Naive thymus-derived CD4-positive, alpha-beta T cell (primary cell): ENCODE results near the gene BUD23. TPM values are rescaled to one million over a fixed set of nuclear protein-coding genes. Genes with fewer than 3 reads are reported as not detected.

Experiments used
- ATAC-seq: fragments of 150-1000 bp; cut with Tn5 transposase; 2 replicates; pipeline ENCODE4 v1.10.0; 2021; ENCODE audit warnings: mild to moderate bottlenecking, moderate library complexity
- CTCF ChIA-PET: fragments of 350-600 bp; sonication (Branson Sonifier 250); formaldehyde crosslinking; loops from one replicate; lab custom pipeline; 2021; ENCODE audit warnings: antibody characterized with exemption; lab: Charles Lee
- POLR2A ChIA-PET: fragments of 350-600 bp; sonication (Branson Sonifier 250); formaldehyde crosslinking; loops from one replicate; lab custom pipeline; 2021; ENCODE audit warnings: antibody characterized with exemption, inconsistent platforms; lab: Charles Lee
- DNase-seq, 9 donors: peaks; one replicate each; pipeline versions ENCODE4 v3.0.0 to v3.0.0-alpha.2; 2020 to 2022; ENCODE audit warnings: mixed read lengths in 1 of 9
- H3K27ac ChIP-seq: one replicate; pipeline ENCODE4 v1.7.0; 2013; ENCODE audit warnings: mild to moderate bottlenecking, low read depth, low read length, moderate library complexity
- H3K27me3 ChIP-seq, 2 donors: one replicate each; pipeline ENCODE4 v1.7.0; 2013; ENCODE audit warnings: low read length in 2 of 2, mild to moderate bottlenecking in 2 of 2, moderate library complexity in 2 of 2; ENCODE audit not compliant: control insufficient read depth in 2 of 2, insufficient read depth in 2 of 2
- H3K36me3 ChIP-seq, 3 experiments: 1 replicate in 2 of 3; 2 replicates in 1 of 3; pipeline ENCODE4 v1.7.0; 2013; ENCODE audit warnings: low read length in 3 of 3, mild to moderate bottlenecking in 3 of 3, moderate library complexity in 1 of 3; ENCODE audit not compliant: insufficient read depth in 3 of 3, control insufficient read depth in 2 of 3
- H3K4me1 ChIP-seq, 2 donors: one replicate each; pipeline ENCODE4 v1.7.0; 2013; ENCODE audit warnings: low read length in 2 of 2, mild to moderate bottlenecking in 2 of 2, moderate library complexity in 1 of 2; ENCODE audit not compliant: control insufficient read depth in 2 of 2, insufficient read depth in 2 of 2
- H3K4me3 ChIP-seq: 2 replicates; pipeline ENCODE4 v1.7.0; 2013; ENCODE audit warnings: mild to moderate bottlenecking, low read length
- H3K9me3 ChIP-seq, 3 experiments: 1 replicate in 2 of 3; 2 replicates in 1 of 3; pipeline ENCODE4 v1.7.0; 2013; ENCODE audit warnings: low read length in 3 of 3; ENCODE audit not compliant: control insufficient read depth in 2 of 3
- H3K27ac Mint-ChIP-seq, 9 donors: one replicate each; pipeline ENCODE4 v1.8.0; 2020 to 2022; ENCODE audit warnings: mixed read lengths in 9 of 9, mild to moderate bottlenecking in 8 of 9, moderate library complexity in 5 of 9, inconsistent platforms in 2 of 9
- H3K27me3 Mint-ChIP-seq, 5 donors: one replicate each; pipeline ENCODE4 v1.8.0; 2021 to 2022; ENCODE audit warnings: mixed read lengths in 5 of 5, mild to moderate bottlenecking in 1 of 5
- H3K36me3 Mint-ChIP-seq, 5 donors: one replicate each; pipeline ENCODE4 v1.8.0; 2020 to 2022; ENCODE audit warnings: mixed read lengths in 5 of 5, mild to moderate bottlenecking in 3 of 5, inconsistent platforms in 1 of 5
- H3K4me1 Mint-ChIP-seq, 7 donors: one replicate each; pipeline ENCODE4 v1.8.0; 2020 to 2022; ENCODE audit warnings: mixed read lengths in 7 of 7, mild to moderate bottlenecking in 3 of 7, inconsistent platforms in 1 of 7
- H3K4me3 Mint-ChIP-seq, 10 donors: one replicate each; pipeline ENCODE4 v1.8.0; 2020 to 2022; ENCODE audit warnings: mild to moderate bottlenecking in 10 of 10, mixed read lengths in 10 of 10, moderate library complexity in 6 of 10, inconsistent platforms in 2 of 10
- H3K9me3 Mint-ChIP-seq, 11 donors: one replicate each; pipeline ENCODE4 v1.8.0; 2020 to 2022; ENCODE audit warnings: mixed read lengths in 11 of 11, mild to moderate bottlenecking in 4 of 11, inconsistent platforms in 1 of 11, moderate library complexity in 1 of 11
- intact Hi-C, 2 donors: fragments of 100-400 bp; cut with micrococcal nuclease; formaldehyde crosslinking; loops; one replicate each; pipeline ENCODE4 v1.15.1; 2023
- polyA plus RNA-seq, 2 donors: library from polyadenylated mRNA; unstranded; fragments of 300-500 nt; fragmentation: Illumina TruSeq; gene quantifications; one replicate each; pipeline ENCODE4 v1.2.3, GENCODE V29; 2021
- total RNA-seq, 6 experiments: library from RNA in 5 of 6; stranded (reverse) in 5 of 6; gene quantifications; 1 replicate in 5 of 6; 2 replicates in 1 of 6; pipeline ENCODE4 v1.2.3 and lab custom pipeline; 2021 to 2026

BUD23 gene
- total and polyA plus RNA-seq, 7 experiments from 2014 or later = 50.5 to 156 (median 104) TPM

GRCh38 chr7:73701357-73701995 lies 18.1 kb downstream of the BUD23 start:
- Histone ChIP-seq H3K4me1 (no peaks in the 10 kb centered on the region), H3K9me3 (no peaks in the 10 kb centered on the region), H3K27ac (no peak overlapping the region), H3K4me3 (no peak overlapping the region), H3K36me3 (peaks cover 0 to 33% (median 11%) of the 10 kb centered on the region in 3 experiments), H3K27me3 (no peaks in the 10 kb centered on the region)
- ChIA-PET CTCF (no interaction called here), POLR2A (no interaction called here)
- no peak for DNase-seq
- intact Hi-C loops = no loop called here
- ATAC-seq = peak; percentile 57
- H3K27ac Mint-ChIP-seq = peak overlapping the region in 1 of 9 donors; percentile 52
- H3K27me3 Mint-ChIP-seq = no peaks in the 10 kb centered on the region
- H3K36me3 Mint-ChIP-seq = peaks cover 0 to 25% (median 10%) of the 10 kb centered on the region in 5 donors
- peak overlapping the region in 1 of 10 donors; percentile 2 for H3K4me3 Mint-ChIP-seq
- peaks cover 0 to 7% (median 2%) of the 10 kb centered on the region in 7 donors for H3K4me1 Mint-ChIP-seq
- H3K9me3 Mint-ChIP-seq = peaks cover 0 to 1% (median 0%) of the 10 kb centered on the region in 11 donors

DNA sequence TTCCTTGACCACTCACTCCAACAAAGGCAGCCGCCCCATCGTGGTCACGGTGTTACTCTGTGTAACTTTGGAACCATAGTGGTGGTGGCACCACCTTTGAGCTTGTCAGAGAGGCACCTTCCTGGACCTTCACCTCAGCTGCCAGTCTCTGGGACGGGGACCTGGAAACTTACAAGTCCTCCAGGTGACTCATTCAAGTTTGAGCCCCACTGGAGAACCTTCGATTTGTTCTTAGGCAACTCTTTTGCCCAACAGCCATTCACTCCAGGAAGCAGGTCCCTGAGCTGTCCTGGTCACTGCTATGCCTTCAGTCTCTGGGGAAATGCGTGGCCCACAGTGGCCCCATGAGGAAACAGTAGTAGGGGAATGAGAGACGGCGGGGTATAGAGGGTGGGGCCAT lies 18.8 kb downstream of the BUD23 start:
- H3K27me3 Mint-ChIP-seq = no peaks in the 10 kb centered on the region
- Histone ChIP-seq H3K36me3 (peaks cover 0 to 25% (median 8%) of the 10 kb centered on the region in 3 experiments), H3K4me3 (no peak overlapping the region), H3K27me3 (no peaks in the 10 kb centered on the region), H3K27ac (no peak overlapping the region), H3K9me3 (no peaks in the 10 kb centered on the region), H3K4me1 (no peaks in the 10 kb centered on the region)
- ChIA-PET POLR2A (no interaction called here), CTCF (no interaction called here)
- H3K4me3 Mint-ChIP-seq = peak overlapping the region in 2 of 10 donors; percentile 2 to 47
- H3K36me3 Mint-ChIP-seq = peaks cover 0 to 17% (median 3%) of the 10 kb centered on the region in 5 donors
- intact Hi-C loops = no loop called here
- no peak for ATAC-seq
- DNase-seq = no peak
- peaks cover 2 to 12% (median 8%) of the 10 kb centered on the region in 7 donors for H3K4me1 Mint-ChIP-seq
- H3K9me3 Mint-ChIP-seq = peaks cover 0 to 1% (median 0%) of the 10 kb centered on the region in 11 donors
- H3K27ac Mint-ChIP-seq = peak overlapping the region in 1 of 9 donors; percentile 54

- intact Hi-C loops = no loop called here
Observed at GRCh38 chr7:73702665-73703064, 19.3 kb downstream of the BUD23 start.

GRCh38 chr7:73703225-73703624 lies 19.8 kb downstream of the BUD23 start:
- ChIA-PET POLR2A (interaction anchor here (1.1 kb wide), 1 partner anchor 36 kb away, joined by 4 read pairs; the partner anchor contains the start of gene ABHD11), CTCF (interaction anchor here (0.6 kb wide), 1 partner anchor 19 kb away, joined by 5 read pairs; no protein-coding TSS in a partner anchor)
- H3K4me3 ChIP-seq = no peak overlapping the region
- Mint-ChIP-seq H3K36me3 (peaks cover 0 to 14% (median 0%) of the 10 kb centered on the region in 5 donors), H3K4me1 (peaks cover 2 to 14% (median 8%) of the 10 kb centered on the region in 7 donors), H3K27me3 (no peaks in the 10 kb centered on the region), H3K9me3 (peaks cover 0 to 1% (median 0%) of the 10 kb centered on the region in 11 donors), H3K27ac (no peak overlapping the region), H3K4me3 (peak overlapping the region in 5 of 10 donors; percentile 38 to 53 (median 47))
- H3K27me3 ChIP-seq = no peaks in the 10 kb centered on the region
- H3K9me3 ChIP-seq = no peaks in the 10 kb centered on the region
- DNase-seq (no peak), ATAC-seq (no peak)
- no peaks in the 10 kb centered on the region for H3K4me1 ChIP-seq
- H3K36me3 ChIP-seq = peaks cover 0 to 16% (median 4%) of the 10 kb centered on the region in 3 experiments
- H3K27ac ChIP-seq = no peak overlapping the region
- intact Hi-C loops = no loop called here

More at GRCh38 chr7:73702665-73703064, 19.3 kb downstream of the BUD23 start:
- ATAC-seq (no peak), DNase-seq (no peak)
- Mint-ChIP-seq H3K36me3 (peaks cover 0 to 14% (median 0%) of the 10 kb centered on the region in 5 donors), H3K27ac (peak overlapping the region in 1 of 9 donors; percentile 54), H3K4me3 (peak overlapping the region in 1 of 10 donors; percentile 47), H3K27me3 (no peaks in the 10 kb centered on the region), H3K9me3 (peaks cover 0 to 1% (median 0%) of the 10 kb centered on the region in 11 donors), H3K4me1 (peaks cover 2 to 14% (median 8%) of the 10 kb centered on the region in 7 donors)
- Histone ChIP-seq H3K27me3 (no peaks in the 10 kb centered on the region), H3K27ac (no peak overlapping the region), H3K4me3 (no peak overlapping the region), H3K9me3 (no peaks in the 10 kb centered on the region), H3K36me3 (peaks cover 0 to 21% (median 4%) of the 10 kb centered on the region in 3 experiments), H3K4me1 (no peaks in the 10 kb centered on the region)
- POLR2A ChIA-PET = no interaction called here
- CTCF ChIA-PET = interaction anchor here (0.6 kb wide), 1 partner anchor 18 kb away, joined by 5 read pairs; no protein-coding TSS in a partner anchor

- no peak overlapping the region for H3K4me3 ChIP-seq
- Mint-ChIP-seq H3K27ac (no peak overlapping the region), H3K4me1 (peaks cover 4 to 14% (median 8%) of the 10 kb centered on the region in 7 donors), H3K36me3 (peaks cover 0 to 6% (median 0%) of the 10 kb centered on the region in 5 donors), H3K9me3 (no peaks in the 10 kb centered on the region), H3K4me3 (peak overlapping the region in 7 of 10 donors; percentile 16 to 53 (median 49)), H3K27me3 (no peaks in the 10 kb centered on the region)
- intact Hi-C loops = loop anchor here (1.0 kb wide), 3 partner anchors 14 to 21 kb away; partner anchors contain the start of genes BUD23 (in 1 of the 2), DNAJC30 (in 1 of the 2) and STX1A (in 1 of the 2)
- no peaks in the 10 kb centered on the region for H3K4me1 ChIP-seq
- ATAC-seq (peak; percentile 63), DNase-seq (peak in 6 of 9 donors; percentile 29 to 54 (median 42))
- ChIA-PET POLR2A (interaction anchor here (1.1 kb wide), 1 partner anchor 35 kb away, joined by 4 read pairs; the partner anchor contains the start of gene ABHD11), CTCF (interaction anchor here (1.1 kb wide), 1 partner anchor 13 kb away, joined by 3 read pairs; no protein-coding TSS in a partner anchor)
- no peak overlapping the region for H3K27ac ChIP-seq
- H3K9me3 ChIP-seq = no peaks in the 10 kb centered on the region
- no peaks in the 10 kb centered on the region for H3K27me3 ChIP-seq
- H3K36me3 ChIP-seq = peaks cover 0 to 8% (median 0%) of the 10 kb centered on the region in 3 experiments
Observed at GRCh38 chr7:73703757-73704639, 20.6 kb downstream of the BUD23 start.
